Smooth muscle cell (in vitro differentiated cells): ENCODE measurements around the gene CRMP1. TPM values are rescaled to one million over a fixed set of nuclear protein-coding genes. Genes with fewer than 3 reads are reported as not detected.

ENCODE experiments used
- DNase-seq: peaks from one replicate; lab custom pipeline; 2025; ENCODE audit not compliant: unreplicated experiment; lab: John Stamatoyannopoulos, UW
- H2AFZ ChIP-seq: fragments of 200-600 bp; sonication (generic); 2 replicates; pipeline ENCODE4 v1.6.0; 2016; ENCODE audit warnings: antibody characterized with exemption, low read depth, mild to moderate bottlenecking
- H3F3A ChIP-seq: fragments of 200-600 bp; sonication (generic); 2 replicates; pipeline ENCODE4 v1.6.0; 2017; ENCODE audit warnings: antibody characterized with exemption, low read depth
- H3K27ac ChIP-seq: fragments of 200-600 bp; sonication (generic); 2 replicates; pipeline ENCODE4 v1.5.1; 2016; ENCODE audit warnings: low read depth, mild to moderate bottlenecking
- H3K27me3 ChIP-seq: fragments of 200-600 bp; sonication (generic); 2 replicates; pipeline ENCODE4 v1.6.1; 2016; ENCODE audit warnings: low read depth, mild to moderate bottlenecking
- H3K36me3 ChIP-seq: fragments of 200-600 bp; sonication (generic); 2 replicates; pipeline ENCODE4 v1.5.1; 2016; ENCODE audit warnings: low read depth
- H3K4me1 ChIP-seq: fragments of 200-600 bp; sonication (generic); 2 replicates; pipeline ENCODE4 v1.5.1; 2016; ENCODE audit warnings: low read depth
- H3K4me2 ChIP-seq: fragments of 200-600 bp; sonication (generic); 2 replicates; pipeline ENCODE4 v1.6.0; 2016; ENCODE audit warnings: mild to moderate bottlenecking
- H3K4me3 ChIP-seq: fragments of 200-600 bp; sonication (generic); 2 replicates; pipeline ENCODE4 v1.5.1; 2016; ENCODE audit warnings: mild to moderate bottlenecking
- H3K79me2 ChIP-seq: fragments of 200-600 bp; sonication (generic); 2 replicates; pipeline ENCODE4 v1.6.0; 2016; ENCODE audit warnings: low read depth, mild to moderate bottlenecking
- H3K9ac ChIP-seq: fragments of 200-600 bp; sonication (generic); 2 replicates; pipeline ENCODE4 v1.6.0; 2016; ENCODE audit warnings: low read depth
- H3K9me3 ChIP-seq: fragments of 200-600 bp; sonication (generic); replicated peaks from 2 replicates; pipeline ENCODE4 v1.5.1; 2016; ENCODE audit warnings: low read depth
- H4K20me1 ChIP-seq: fragments of 200-600 bp; sonication (generic); 2 replicates; pipeline ENCODE4 v1.6.0; 2016; ENCODE audit warnings: low read depth
- WGBS: methylation state at CpG from one replicate; pipeline ENCODE4 v1.1.7; 2016; ENCODE audit warnings: low lambda C conversion rate; 5-methylcytosine and 5-hydroxymethylcytosine counted together
- polyA plus RNA-seq: library from polyadenylated mRNA; unstranded; fragments of >200 nt; fragmentation: Nextera tagmentation; extraction: Ambion mirVana; gene quantifications from 2 replicates; pipeline ENCODE4 v1.2.1, GENCODE V29; 2016
- total RNA-seq: library from RNA; depleted of rRNA; stranded (reverse); fragments of >200 nt; gene quantifications from 2 replicates; pipeline ENCODE4 v1.2.3, GENCODE V29; 2014
- TF ChIP-seq, protein P1 (sequence below): fragments of 200-600 bp; sonication (generic); IDR thresholded peaks from 2 replicates; pipeline ENCODE4 v1.5.1; 2017; ENCODE audit warnings: borderline replicate concordance, mild to moderate bottlenecking, antibody characterized with exemption; ENCODE audit not compliant: insufficient read depth, poor library complexity, severe bottlenecking

Gene CRMP1
- total and polyA plus RNA-seq, 2 experiments from 2014 or later: 12.5 to 18.6 TPM

DNA sequence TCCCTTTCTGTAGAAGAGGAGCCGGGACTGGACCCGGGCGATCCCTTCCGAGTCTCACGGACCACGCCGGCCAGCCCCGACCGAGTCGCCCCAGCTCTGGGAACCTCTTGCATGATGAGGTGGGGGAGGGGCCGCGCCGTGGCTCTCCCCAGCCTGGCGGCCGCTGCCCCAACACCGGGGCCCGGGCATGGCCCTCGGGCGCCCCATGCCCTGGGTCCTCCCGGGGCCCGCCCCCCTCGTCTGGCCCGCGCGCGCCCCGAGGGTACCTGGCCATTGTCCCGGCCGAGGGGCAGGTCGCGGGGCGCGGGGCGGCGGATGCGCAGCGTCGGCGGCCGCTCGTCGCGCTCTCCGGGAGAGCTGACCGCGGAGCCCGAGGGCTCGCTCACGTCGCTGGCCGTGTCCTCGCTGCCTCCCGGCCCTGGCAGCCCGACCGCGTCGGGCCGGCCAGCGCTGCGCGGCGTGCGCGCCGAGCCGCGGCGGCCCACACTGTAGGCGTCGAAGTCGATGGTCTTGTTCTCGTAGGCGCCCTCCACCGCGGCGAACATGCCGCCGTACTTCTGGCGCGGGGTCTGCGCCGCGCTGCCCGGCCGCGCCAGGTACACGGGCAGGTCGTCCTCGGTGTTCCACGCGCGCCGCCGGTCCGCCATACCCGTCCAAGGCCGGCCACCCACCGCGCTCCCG is 423 bp downstream of the CRMP1 start:
- Histone ChIP-seq H3K27ac (no peak overlapping the region), H4K20me1 (no peaks in the 10 kb centered on the region), H3K9me3 (no peaks in the 10 kb centered on the region), H3K36me3 (no peaks in the 10 kb centered on the region), H3K27me3 (peaks cover 96% of the 10 kb centered on the region), H3K9ac (no peak overlapping the region), H3K4me2 (peak overlapping the region; percentile 65), H3K79me2 (no peaks in the 10 kb centered on the region), H3F3A (no peaks in the 10 kb centered on the region), H2AFZ (no peak overlapping the region), H3K4me3 (no peak overlapping the region), H3K4me1 (peaks cover 6% of the 10 kb centered on the region)
- TF ChIP-seq, protein P1, sequence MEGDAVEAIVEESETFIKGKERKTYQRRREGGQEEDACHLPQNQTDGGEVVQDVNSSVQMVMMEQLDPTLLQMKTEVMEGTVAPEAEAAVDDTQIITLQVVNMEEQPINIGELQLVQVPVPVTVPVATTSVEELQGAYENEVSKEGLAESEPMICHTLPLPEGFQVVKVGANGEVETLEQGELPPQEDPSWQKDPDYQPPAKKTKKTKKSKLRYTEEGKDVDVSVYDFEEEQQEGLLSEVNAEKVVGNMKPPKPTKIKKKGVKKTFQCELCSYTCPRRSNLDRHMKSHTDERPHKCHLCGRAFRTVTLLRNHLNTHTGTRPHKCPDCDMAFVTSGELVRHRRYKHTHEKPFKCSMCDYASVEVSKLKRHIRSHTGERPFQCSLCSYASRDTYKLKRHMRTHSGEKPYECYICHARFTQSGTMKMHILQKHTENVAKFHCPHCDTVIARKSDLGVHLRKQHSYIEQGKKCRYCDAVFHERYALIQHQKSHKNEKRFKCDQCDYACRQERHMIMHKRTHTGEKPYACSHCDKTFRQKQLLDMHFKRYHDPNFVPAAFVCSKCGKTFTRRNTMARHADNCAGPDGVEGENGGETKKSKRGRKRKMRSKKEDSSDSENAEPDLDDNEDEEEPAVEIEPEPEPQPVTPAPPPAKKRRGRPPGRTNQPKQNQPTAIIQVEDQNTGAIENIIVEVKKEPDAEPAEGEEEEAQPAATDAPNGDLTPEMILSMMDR: no peak
- no peak for DNase-seq
- 3% methylated on average over 56 of the region's 100 CpGs for WGBS

DNA sequence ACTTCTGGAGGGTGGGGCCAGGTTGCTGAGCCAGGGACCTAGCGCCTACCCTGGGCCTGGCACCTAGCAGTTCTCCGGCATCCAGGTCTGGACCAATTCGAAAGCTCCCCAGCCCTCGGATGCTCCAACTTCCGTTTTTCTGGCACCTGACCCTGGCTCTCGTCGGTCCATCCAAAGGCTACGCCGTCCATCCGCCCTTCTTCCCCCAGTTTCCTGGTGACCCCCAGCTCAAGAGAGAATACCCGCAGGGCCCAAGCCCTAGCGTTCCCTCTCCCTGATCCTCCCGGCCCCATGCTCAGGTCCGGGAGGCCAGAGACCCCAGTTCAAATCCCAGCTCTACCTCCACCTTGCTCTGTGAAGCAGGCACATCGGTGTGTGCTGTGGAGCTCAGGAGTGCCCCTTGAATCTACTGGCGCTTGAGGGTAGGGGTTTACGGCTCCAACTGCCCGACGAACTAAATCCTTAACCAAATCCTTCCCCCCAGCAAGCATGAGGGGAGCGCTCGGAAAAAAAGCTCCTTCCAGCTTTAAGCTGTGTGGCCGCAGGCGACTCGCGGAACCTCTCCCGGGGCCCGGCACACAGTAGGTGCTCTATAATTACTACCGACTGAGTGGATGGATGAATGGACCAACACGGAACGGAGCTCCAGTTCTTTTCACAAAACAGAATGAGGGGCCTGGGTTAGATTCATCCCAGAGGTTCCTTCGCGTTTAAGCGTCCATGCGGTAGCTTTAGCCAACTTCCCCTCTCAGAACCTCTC is 1.1 kb downstream of the CRMP1 start:
- DNase-seq: no peak
- Histone ChIP-seq H3K79me2 (no peaks in the 10 kb centered on the region), H2AFZ (no peak overlapping the region), H3K4me2 (no peak overlapping the region), H3K36me3 (no peaks in the 10 kb centered on the region), H3K27me3 (peaks cover 92% of the 10 kb centered on the region), H3K9ac (no peak overlapping the region), H4K20me1 (no peaks in the 10 kb centered on the region), H3K4me3 (no peak overlapping the region), H3K9me3 (no peaks in the 10 kb centered on the region), H3K4me1 (peaks cover 6% of the 10 kb centered on the region), H3F3A (no peaks in the 10 kb centered on the region), H3K27ac (no peak overlapping the region)
- 32% methylated on average over 34 of the region's 34 CpGs for WGBS
- TF ChIP-seq, protein P1: no peak

DNA sequence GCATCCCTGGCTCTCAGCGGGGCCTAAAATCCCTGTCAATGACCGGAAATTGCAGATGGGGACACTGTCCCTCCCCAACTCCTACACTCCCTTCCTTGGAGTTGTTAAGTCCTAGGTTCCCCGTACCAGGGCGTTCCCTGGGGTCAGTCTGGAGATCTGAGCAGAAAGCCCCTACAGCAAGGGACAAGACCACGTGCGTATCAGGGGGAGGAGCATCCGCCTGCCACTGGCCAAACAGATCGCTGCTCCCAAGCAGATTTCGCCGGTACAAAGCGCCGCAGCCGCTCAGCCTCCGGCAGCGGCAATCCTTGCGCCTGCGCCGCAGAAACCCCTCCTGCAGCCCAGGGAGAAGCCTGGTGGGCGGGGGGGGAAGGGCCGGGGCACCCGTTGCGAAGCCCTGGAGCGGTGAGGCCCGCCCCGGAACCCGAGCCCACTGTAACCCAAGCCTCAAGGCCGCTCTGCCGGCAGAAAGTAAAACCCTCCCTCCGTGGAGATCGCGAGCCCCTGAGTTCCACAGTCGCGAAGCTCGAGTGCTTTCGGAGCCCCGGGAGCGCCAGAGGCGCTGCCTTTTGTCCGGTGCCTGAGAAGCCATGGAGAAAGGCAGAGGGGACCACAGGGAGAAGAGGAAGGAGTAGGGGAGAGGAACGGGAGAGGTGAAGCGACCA is 2.7 kb downstream of the CRMP1 start:
- WGBS: 2% methylated on average over 31 of the region's 41 CpGs
- no peaks in the 10 kb centered on the region for H3F3A ChIP-seq
- H3K4me2 ChIP-seq: peak overlapping the region; percentile 84
- TF ChIP-seq, protein P1: no peak
- no peaks in the 10 kb centered on the region for H3K9me3 ChIP-seq
- H4K20me1 ChIP-seq: peaks cover 13% of the 10 kb centered on the region
- H3K9ac ChIP-seq: no peak overlapping the region
- H3K4me3 ChIP-seq: peak overlapping the region; percentile 32
- H2AFZ ChIP-seq: no peak overlapping the region
- no peak overlapping the region for H3K27ac ChIP-seq
- H3K36me3 ChIP-seq: no peaks in the 10 kb centered on the region
- peaks cover 77% of the 10 kb centered on the region for H3K27me3 ChIP-seq
- no peak for DNase-seq
- peaks cover 6% of the 10 kb centered on the region for H3K4me1 ChIP-seq
- no peaks in the 10 kb centered on the region for H3K79me2 ChIP-seq
